ENCODE measurements around the gene EYS. TPM values are rescaled to one million over a fixed set of nuclear protein-coding genes. Genes with fewer than 3 reads are reported as not detected.

EYS gene
- total and polyA plus RNA-seq, 8 donors, result 0.55 to 0.58 TPM; not detected in 6

DNA sequence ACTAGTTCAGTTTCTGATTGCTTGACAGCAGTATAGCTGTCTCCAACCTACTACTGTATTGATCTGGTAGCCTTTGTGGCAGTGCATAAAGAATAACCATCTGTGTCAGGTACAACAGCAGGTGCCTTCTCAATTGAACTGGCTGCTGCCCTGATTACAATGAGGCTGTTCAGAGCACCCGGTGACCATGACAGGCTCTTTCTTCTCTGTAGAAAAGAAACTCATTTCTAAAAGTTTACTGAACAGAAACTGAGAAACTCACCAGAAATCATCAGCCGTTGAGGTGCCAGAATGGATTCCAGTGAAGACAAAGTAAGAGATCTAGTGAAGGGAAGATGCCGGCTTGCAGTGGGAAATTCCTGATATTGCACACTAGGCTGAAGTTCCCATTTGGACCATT lies 1117.1 kb downstream of the EYS start:
- H3K27ac ChIP-seq, result no peak overlapping the region
- TF ChIP-seq POLR2A (IDR thresholded peaks at IDR 0.05), result no peak
- TF ChIP-seq, protein P1, sequence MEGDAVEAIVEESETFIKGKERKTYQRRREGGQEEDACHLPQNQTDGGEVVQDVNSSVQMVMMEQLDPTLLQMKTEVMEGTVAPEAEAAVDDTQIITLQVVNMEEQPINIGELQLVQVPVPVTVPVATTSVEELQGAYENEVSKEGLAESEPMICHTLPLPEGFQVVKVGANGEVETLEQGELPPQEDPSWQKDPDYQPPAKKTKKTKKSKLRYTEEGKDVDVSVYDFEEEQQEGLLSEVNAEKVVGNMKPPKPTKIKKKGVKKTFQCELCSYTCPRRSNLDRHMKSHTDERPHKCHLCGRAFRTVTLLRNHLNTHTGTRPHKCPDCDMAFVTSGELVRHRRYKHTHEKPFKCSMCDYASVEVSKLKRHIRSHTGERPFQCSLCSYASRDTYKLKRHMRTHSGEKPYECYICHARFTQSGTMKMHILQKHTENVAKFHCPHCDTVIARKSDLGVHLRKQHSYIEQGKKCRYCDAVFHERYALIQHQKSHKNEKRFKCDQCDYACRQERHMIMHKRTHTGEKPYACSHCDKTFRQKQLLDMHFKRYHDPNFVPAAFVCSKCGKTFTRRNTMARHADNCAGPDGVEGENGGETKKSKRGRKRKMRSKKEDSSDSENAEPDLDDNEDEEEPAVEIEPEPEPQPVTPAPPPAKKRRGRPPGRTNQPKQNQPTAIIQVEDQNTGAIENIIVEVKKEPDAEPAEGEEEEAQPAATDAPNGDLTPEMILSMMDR (IDR thresholded peaks at IDR 0.05), result no peak
- no peak for TF ChIP-seq EP300 (IDR thresholded peaks at IDR 0.05)
- TF ChIP-seq POLR2AphosphoS5 (IDR thresholded peaks at IDR 0.05), result no peak
- H3K9me3 ChIP-seq, result no peaks in the 10 kb centered on the region
- H3K27me3 ChIP-seq, result no peaks in the 10 kb centered on the region
- H3K36me3 ChIP-seq, result no peaks in the 10 kb centered on the region
- DNase-seq, result no peak
- no peak overlapping the region for H3K4me3 ChIP-seq
- 85 to 90% (median 87%) methylated on average over 3 of the region's 3 CpGs for WGBS, 5 donors
- intact Hi-C loops (cut with DNase I; ENCODE audit: low total_unique reads), result no loop called here
- no peaks in the 10 kb centered on the region for H3K4me1 ChIP-seq

DNA sequence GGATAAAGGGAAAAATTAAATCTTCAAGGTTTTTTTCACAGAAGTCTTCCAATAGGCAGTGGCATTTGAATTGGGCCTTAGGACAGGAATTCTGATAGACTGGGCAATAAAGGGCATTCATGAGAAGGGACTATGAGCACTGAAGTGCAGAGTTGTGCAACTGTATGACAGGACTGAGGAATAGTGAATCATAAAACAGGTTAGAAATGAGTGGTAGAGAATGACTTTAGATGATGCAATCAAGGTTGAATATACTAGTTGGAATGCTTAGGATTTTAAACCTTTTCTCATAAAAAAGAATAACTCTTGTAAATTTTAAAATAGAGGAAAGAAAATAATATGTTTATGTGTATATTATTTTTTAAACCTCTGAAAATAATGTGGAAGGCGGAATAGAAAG lies 1126.7 kb downstream of the EYS start:
- DNase-seq, result no peak
- Histone ChIP-seq H3K27ac (no peak overlapping the region), H3K27me3 (no peaks in the 10 kb centered on the region), H3K4me3 (no peak overlapping the region), H3K9me3 (no peaks in the 10 kb centered on the region), H3K4me1 (no peaks in the 10 kb centered on the region), H3K36me3 (no peaks in the 10 kb centered on the region)
- no peak for TF ChIP-seq POLR2AphosphoS5 (IDR thresholded peaks at IDR 0.05)
- intact Hi-C loops (cut with DNase I; ENCODE audit: low total_unique reads), result no loop called here
- 75 to 92% (median 90%) methylated on average over 1 of the region's 1 CpG for WGBS, 5 donors

DNA sequence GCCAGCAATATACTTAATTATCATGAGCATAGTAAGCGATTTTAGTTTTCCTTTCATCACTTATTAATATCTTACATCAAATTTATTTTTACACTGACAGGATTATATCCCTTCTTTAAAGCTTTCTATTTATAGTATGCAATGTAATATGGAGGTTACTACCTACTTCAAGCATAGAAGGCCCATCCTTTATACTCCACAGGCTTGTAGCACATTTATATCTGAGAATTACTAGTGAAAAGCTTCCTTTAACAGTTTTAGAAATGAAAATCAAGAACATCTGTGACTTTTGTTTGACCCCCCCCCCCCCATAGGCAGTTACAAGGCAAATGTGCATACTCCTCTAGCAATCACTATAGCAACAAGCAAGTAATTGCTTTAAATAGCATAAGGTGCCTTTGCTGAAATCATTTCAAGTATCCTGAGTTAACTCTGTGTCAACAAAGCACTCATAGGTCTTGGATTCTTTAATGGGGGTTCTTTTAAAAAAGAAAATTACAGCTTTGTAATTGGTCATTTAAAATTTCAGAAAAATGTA lies 1153.7 kb downstream of the EYS start:
- intact Hi-C loops (cut with DNase I; ENCODE audit: low total_unique reads), result no loop called here
- Histone ChIP-seq H3K9me3 (peaks cover 0 to 2% (median 0%) of the 10 kb centered on the region in 4 donors), H3K27ac (no peak overlapping the region), H3K36me3 (no peaks in the 10 kb centered on the region), H3K4me1 (no peaks in the 10 kb centered on the region), H3K27me3 (no peaks in the 10 kb centered on the region), H3K4me3 (no peak overlapping the region)
- no peak for DNase-seq
- WGBS, 5 donors, result 90 to 99% (median 94%) methylated on average over 1 of the region's 1 CpG
- no peak for TF ChIP-seq POLR2AphosphoS5 (IDR thresholded peaks at IDR 0.05)
- TF ChIP-seq, protein P1 (IDR thresholded peaks at IDR 0.05), result no peak
- TF ChIP-seq EP300 (IDR thresholded peaks at IDR 0.05), result no peak
- TF ChIP-seq POLR2A (IDR thresholded peaks at IDR 0.05), result no peak

DNA sequence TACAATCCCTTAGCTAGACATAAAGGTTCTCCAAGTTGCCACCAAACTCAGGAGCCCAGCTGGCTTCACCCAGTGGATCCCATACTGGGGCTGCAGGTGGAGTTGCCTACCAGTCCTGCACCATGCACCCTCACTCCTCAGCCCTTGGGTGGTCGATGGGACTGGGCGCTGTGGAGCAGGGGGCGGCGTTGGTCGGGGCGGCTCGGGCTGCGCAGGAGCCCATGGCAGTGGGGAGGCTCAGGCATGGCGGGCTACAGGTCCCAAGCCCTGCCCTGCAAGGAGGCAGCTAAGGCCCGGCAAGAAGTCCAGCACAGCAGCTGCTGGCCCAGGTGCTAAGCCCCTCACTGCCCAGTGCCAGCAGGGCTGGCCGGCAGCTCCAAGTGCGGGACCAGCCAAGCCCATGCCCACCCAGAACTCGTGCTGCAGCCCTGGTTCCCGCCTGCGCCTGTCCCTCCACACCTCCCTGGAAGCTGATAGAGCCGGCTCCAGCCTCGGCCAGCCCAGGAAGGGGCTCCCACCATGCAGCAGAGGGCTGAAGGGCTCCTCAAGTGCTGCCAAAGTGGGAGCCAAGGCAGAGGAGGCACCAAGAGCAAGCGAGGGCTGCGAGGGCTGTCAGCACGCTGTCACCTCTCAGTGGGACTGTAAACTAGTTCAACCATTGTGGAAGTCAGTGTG lies 1159.3 kb downstream of the EYS start:
- Histone ChIP-seq H3K4me1 (no peaks in the 10 kb centered on the region), H3K27me3 (no peaks in the 10 kb centered on the region), H3K4me3 (no peak overlapping the region), H3K9me3 (peaks cover 0 to 15% (median 5%) of the 10 kb centered on the region in 4 donors), H3K36me3 (no peaks in the 10 kb centered on the region), H3K27ac (no peak overlapping the region)
- WGBS, 5 donors, result 91 to 100% (median 93%) methylated on average over 3 to 20 of the region's 20 CpGs
- intact Hi-C loops (cut with DNase I; ENCODE audit: low total_unique reads), result no loop called here
- DNase-seq, result no peak
- no peak for TF ChIP-seq POLR2AphosphoS5 (IDR thresholded peaks at IDR 0.05)

DNA sequence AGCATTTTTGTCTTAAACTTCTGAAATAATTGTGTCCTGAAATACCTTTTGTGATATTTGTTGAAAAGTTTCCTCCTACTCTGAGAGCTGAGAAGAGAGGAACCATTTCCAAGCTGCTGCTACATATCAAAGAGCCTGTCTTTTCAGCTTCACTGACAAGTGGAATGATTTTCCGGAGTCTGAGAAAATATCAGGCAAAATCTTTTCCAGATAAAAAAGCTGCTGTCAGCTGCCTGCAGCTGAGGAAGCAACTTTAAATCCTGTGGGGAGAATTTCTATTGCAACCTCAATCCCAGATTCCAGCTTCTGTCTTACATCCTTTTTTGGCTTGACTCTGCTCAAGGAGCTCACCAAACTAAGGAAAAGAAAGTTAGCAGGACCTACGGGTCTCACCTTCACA lies 1167.1 kb downstream of the EYS start:
- DNase-seq, result no peak
- H3K9me3 ChIP-seq, result no peaks in the 10 kb centered on the region
- H3K27ac ChIP-seq, result no peak overlapping the region
- H3K4me3 ChIP-seq, result no peak overlapping the region
- no peaks in the 10 kb centered on the region for H3K36me3 ChIP-seq
- H3K27me3 ChIP-seq, result no peaks in the 10 kb centered on the region
- intact Hi-C loops (cut with DNase I; ENCODE audit: low total_unique reads), result no loop called here
- no peaks in the 10 kb centered on the region for H3K4me1 ChIP-seq
- 22 to 41% (median 36%) methylated on average over 2 of the region's 2 CpGs for WGBS, 5 donors
- TF ChIP-seq POLR2A (IDR thresholded peaks at IDR 0.05) (no peak), POLR2AphosphoS5 (IDR thresholded peaks at IDR 0.05) (no peak), EP300 (IDR thresholded peaks at IDR 0.05) (no peak)
- TF ChIP-seq, protein P1 (IDR thresholded peaks at IDR 0.05), result no peak

Data from stomach (tissue), 9 donors.